Measurements from ENCODE around the gene XPR1.

GRCh38 chr1:180626711-180627110, 5.1 kb upstream of the XPR1 start:
- TF ChIP-seq CTCF (IDR thresholded peaks at IDR 0.05): no peak
- no peak for TF ChIP-seq POLR2A (IDR thresholded peaks at IDR 0.05)
